H1 (cell line): ENCODE results near the gene SPAG16. TPM values are rescaled to one million over a fixed set of nuclear protein-coding genes. Genes with fewer than 3 reads are reported as not detected.
A peak's percentile ranks its signal among the peaks of the same experiment; 100 is the strongest.

Source experiments
- CTCF ChIA-PET: fragments of 300-600 bp; sonication (Branson Sonifier 250); formaldehyde crosslinking; loops from one replicate; lab custom pipeline; 2021; ENCODE audit not compliant: partially characterized antibody; lab: Charles Lee
- POLR2A ChIA-PET: fragments of 300-600 bp; sonication (Branson Sonifier 250); formaldehyde crosslinking; loops from one replicate; lab custom pipeline; 2021; ENCODE audit warnings: inconsistent platforms; ENCODE audit not compliant: partially characterized antibody; lab: Charles Lee
- DNase-seq, 2 experiments: peaks; one replicate each; pipeline versions ENCODE4 v3.0.0 to v3.0.0-alpha.2; 2010 to 2022; ENCODE audit warnings: low spot score in 2 of 2, low read depth in 1 of 2, mixed read lengths in 1 of 2
- FAIRE-seq: peaks from 2 replicates; lab custom pipeline; 2011; peaks lifted over from hg19 to GRCh38; lab: Jason Lieb, UNC
- H2AFZ ChIP-seq: 2 replicates; pipeline ENCODE4 v1.8.1; 2012; ENCODE audit warnings: low read length, inconsistent platforms
- H2AK5ac ChIP-seq: 2 replicates; pipeline ENCODE4 v1.6.1; 2013; ENCODE audit warnings: low read depth, low read length
- H2BK120ac ChIP-seq: replicated peaks from 2 replicates; pipeline ENCODE3; 2013; ENCODE audit warnings: low read depth, low read length, inconsistent platforms
- H2BK12ac ChIP-seq: 2 replicates; pipeline ENCODE4 v1.6.1; 2013; ENCODE audit warnings: low read depth, low read length
- H2BK15ac ChIP-seq: 2 replicates; pipeline ENCODE4 v1.6.1; 2013; ENCODE audit warnings: low read length
- H2BK20ac ChIP-seq: 2 replicates; pipeline ENCODE4 v1.6.1; 2013; ENCODE audit warnings: low read length
- H2BK5ac ChIP-seq: 2 replicates; pipeline ENCODE4 v1.6.1; 2013; ENCODE audit warnings: low read depth, low read length
- H3K14ac ChIP-seq: 2 replicates; pipeline ENCODE4 v1.6.1; 2013; ENCODE audit warnings: inconsistent platforms; ENCODE audit not compliant: insufficient read length
- H3K18ac ChIP-seq: 2 replicates; pipeline ENCODE4 v1.6.1; 2013; ENCODE audit warnings: low read length; ENCODE audit errors: extremely low read depth
- H3K23ac ChIP-seq: 2 replicates; pipeline ENCODE4 v1.6.1; 2013; ENCODE audit warnings: inconsistent platforms; ENCODE audit not compliant: insufficient read length
- H3K23me2 ChIP-seq: 2 replicates; pipeline ENCODE4 v1.6.1; 2013; ENCODE audit warnings: low read depth, low read length
- H3K27ac ChIP-seq: 2 replicates; pipeline ENCODE4 v1.6.1; 2011; ENCODE audit warnings: low read depth, low read length, inconsistent platforms
- H3K27me3 ChIP-seq, 4 experiments: replicated peaks in 1 of 4; 1 replicate in 1 of 4; 2 replicates in 3 of 4; pipeline versions ENCODE4 v1.6.1 to v1.8.1; 2011 to 2013; ENCODE audit warnings: low read length in 3 of 4, mild to moderate bottlenecking in 3 of 4, inconsistent platforms in 2 of 4, mixed read lengths in 2 of 4, moderate library complexity in 1 of 4; ENCODE audit not compliant: control insufficient read depth in 3 of 4, insufficient read depth in 3 of 4; ENCODE audit errors: extremely low read depth in 1 of 4
- H3K36me3 ChIP-seq, 4 experiments: 2 replicates each; pipeline versions ENCODE4 v1.6.1 to v1.8.1; 2011 to 2013; ENCODE audit warnings: mild to moderate bottlenecking in 4 of 4, low read length in 3 of 4, moderate library complexity in 2 of 4, control low read depth in 1 of 4, inconsistent platforms in 1 of 4; ENCODE audit not compliant: insufficient read depth in 4 of 4, control insufficient read depth in 2 of 4
- H3K4ac ChIP-seq: replicated peaks from 2 replicates; pipeline ENCODE3; 2013; ENCODE audit warnings: low read length, low read depth, mixed read lengths, inconsistent platforms; ENCODE audit not compliant: insufficient read length
- H3K4me1 ChIP-seq, 4 experiments: replicated peaks in 1 of 4; 1 replicate in 1 of 4; 2 replicates in 3 of 4; pipeline versions ENCODE4 v1.6.1 to v1.8.1; 2011 to 2013; ENCODE audit warnings: low read length in 3 of 4, inconsistent platforms in 2 of 4, mixed read lengths in 1 of 4; ENCODE audit not compliant: insufficient read depth in 4 of 4, control insufficient read depth in 3 of 4
- H3K4me2 ChIP-seq, 2 experiments: 2 replicates each; pipeline versions ENCODE4 v1.6.1 to v1.8.1; 2011 to 2013; ENCODE audit warnings: low read depth in 2 of 2, low read length in 2 of 2, control low read depth in 1 of 2, inconsistent platforms in 1 of 2, mild to moderate bottlenecking in 1 of 2; ENCODE audit not compliant: insufficient read depth in 1 of 2
- H3K4me3 ChIP-seq, 4 experiments: fragments of 200-600, 300-600 bp in 1 of 4; sonication (generic), shearing (Covaris generic), sonication (Bioruptor Twin) in 1 of 4; 2 replicates each; pipeline versions ENCODE4 v1.5.1 to v1.8.1; 2011 to 2016; ENCODE audit warnings: low read length in 4 of 4, low read depth in 3 of 4, control low read depth in 2 of 4, inconsistent platforms in 2 of 4, mild to moderate bottlenecking in 2 of 4, mixed read lengths in 1 of 4, moderate library complexity in 1 of 4; ENCODE audit not compliant: insufficient read depth in 2 of 4; ENCODE audit errors: extremely low read depth in 1 of 4
- H3K56ac ChIP-seq: replicated peaks from 2 replicates; pipeline ENCODE3; 2013; ENCODE audit warnings: low read depth, mild to moderate bottlenecking, mixed read lengths, low read length, inconsistent platforms; ENCODE audit not compliant: insufficient read length
- H3K79me1 ChIP-seq: 2 replicates; pipeline ENCODE4 v1.6.1; 2013; ENCODE audit warnings: low read depth, low read length, control low read depth
- H3K79me2 ChIP-seq, 2 experiments: 2 replicates each; pipeline versions ENCODE4 v1.6.1 to v1.8.1; 2012 to 2013; ENCODE audit warnings: low read length in 2 of 2, mild to moderate bottlenecking in 2 of 2, inconsistent platforms in 1 of 2; ENCODE audit not compliant: insufficient read depth in 2 of 2, control insufficient read depth in 1 of 2
- H3K9ac ChIP-seq, 4 experiments: replicated peaks in 1 of 4; 1 replicate in 1 of 4; 2 replicates in 3 of 4; pipeline versions ENCODE4 v1.6.1 to v1.8.1; 2011 to 2013; ENCODE audit warnings: low read depth in 3 of 4, low read length in 3 of 4, control low read depth in 2 of 4, mild to moderate bottlenecking in 2 of 4, moderate library complexity in 2 of 4, inconsistent platforms in 1 of 4; ENCODE audit errors: extremely low read depth in 1 of 4
- H3K9me3 ChIP-seq, 2 experiments: 2 replicates each; pipeline versions ENCODE4 v1.6.1 to v1.8.1; 2012 to 2013; ENCODE audit warnings: mild to moderate bottlenecking in 2 of 2, moderate library complexity in 2 of 2, control low read depth in 1 of 2, inconsistent platforms in 1 of 2, low read depth in 1 of 2, low read length in 1 of 2, mixed read lengths in 1 of 2; ENCODE audit not compliant: insufficient read depth in 2 of 2
- H4K20me1 ChIP-seq, 2 experiments: replicated peaks in 1 of 2; 2 replicates each; pipeline versions ENCODE3 to v1.8.1; 2011 to 2013; ENCODE audit warnings: inconsistent platforms in 2 of 2, low read length in 2 of 2, mild to moderate bottlenecking in 1 of 2; ENCODE audit not compliant: insufficient read depth in 2 of 2, control insufficient read depth in 1 of 2
- H4K5ac ChIP-seq: 2 replicates; pipeline ENCODE4 v1.6.1; 2013; ENCODE audit warnings: low read length, low read depth, mixed read lengths, inconsistent platforms; ENCODE audit not compliant: insufficient read length
- H4K8ac ChIP-seq: 2 replicates; pipeline ENCODE4 v1.8.0; 2013; ENCODE audit warnings: mild to moderate bottlenecking, moderate library complexity, low read length, inconsistent platforms; ENCODE audit not compliant: insufficient read depth; ENCODE audit errors: extremely low read depth
- H4K91ac ChIP-seq: replicated peaks from 2 replicates; pipeline ENCODE3; 2013; ENCODE audit warnings: low read length, mixed read lengths, inconsistent platforms; ENCODE audit not compliant: insufficient read length
- CBX5 ChIP-seq: fragments of 300-800, 300-1000 bp; sonication (generic); IDR thresholded peaks from 2 replicates; pipeline ENCODE4 v1.7.1; 2016; ENCODE audit warnings: antibody characterized with exemption, low read length, low read depth
- HDAC6 ChIP-seq: IDR thresholded peaks from one replicate; pipeline ENCODE4 v1.7.1; 2012; ENCODE audit warnings: low read depth, mild to moderate bottlenecking, inconsistent platforms, low read length, moderate library complexity
- JUND ChIP-seq: IDR thresholded peaks from 2 replicates; pipeline ENCODE4 v1.6.1; 2011; ENCODE audit warnings: mild to moderate bottlenecking, improper control_type of control experiment, low read length
- MAFK ChIP-seq: IDR thresholded peaks from 2 replicates; pipeline ENCODE4 v1.6.1; 2012; ENCODE audit warnings: low read depth, mild to moderate bottlenecking, improper control_type of control experiment, low read length
- NANOG ChIP-seq: IDR thresholded peaks from 2 replicates; pipeline ENCODE4 v1.6.1; 2011; ENCODE audit warnings: low read length, low read depth, mild to moderate bottlenecking, inconsistent platforms; ENCODE audit not compliant: insufficient read depth, poor library complexity, severe bottlenecking
- SP1 ChIP-seq: IDR thresholded peaks from 2 replicates; pipeline ENCODE4 v1.6.1; 2011; ENCODE audit warnings: low read depth, low read length
- TCF12 ChIP-seq: IDR thresholded peaks from 2 replicates; pipeline ENCODE4 v1.6.1; 2011; ENCODE audit warnings: low read depth, mild to moderate bottlenecking, low read length
- TEAD4 ChIP-seq: IDR thresholded peaks from 2 replicates; pipeline ENCODE4 v1.6.1; 2012; ENCODE audit warnings: low read depth, low read length, inconsistent platforms, mixed read lengths
- WGBS, 2 experiments: shearing (Covaris generic) in 1 of 2; methylation state at CpG; one replicate each; pipeline versions ENCODE4 v1.1.6 to v1.1.7; 2013 to 2015; ENCODE audit warnings: low lambda C conversion rate in 2 of 2, mixed read lengths in 2 of 2, inconsistent platforms in 1 of 2, low coverage in 1 of 2, missing lambda C conversion rate in 1 of 2; ENCODE audit not compliant: insufficient replicate concordance in 2 of 2, insufficient coverage in 1 of 2, insufficient read length in 1 of 2; ENCODE audit errors: extremely low coverage in 1 of 2, missing lambda C conversion rate in 1 of 2; 5-methylcytosine and 5-hydroxymethylcytosine counted together
- polyA plus RNA-seq, 7 experiments: library from polyadenylated mRNA; depleted of rRNA in 3 of 7; stranded (reverse) in 5 of 7; unstranded in 2 of 7; fragments of >200 nt in 5 of 7; fragments of 200-250 nt in 2 of 7; gene quantifications; 1 replicate in 5 of 7; 2 replicates in 1 of 7; 4 replicates in 1 of 7; pipeline versions ENCODE4 v1.2.1 to v1.2.3, GENCODE V29; 2011 to 2013; ENCODE audit warnings: missing spikeins in 2 of 7, mixed read lengths in 2 of 7
- total RNA-seq: library from RNA; stranded (reverse); fragmentation: NEBNext Ultra II Directional; extraction: Animal tissue kit (Norgen Biotek cat#: 25700); gene quantifications from 2 replicates; pipeline ENCODE4 v1.2.1, GENCODE V29; 2021
- TF ChIP-seq, protein P1 (sequence below): IDR thresholded peaks from 2 replicates; pipeline ENCODE4 v1.6.1; 2011; ENCODE audit warnings: low read length, improper control_type of control experiment
- TF ChIP-seq, protein P2 (sequence below): IDR thresholded peaks from 2 replicates; pipeline ENCODE4 v1.6.1; 2012; ENCODE audit warnings: inconsistent platforms

The SPAG16 gene
- total and polyA plus RNA-seq, 2 of the 8 experiments (the other 6 are each of a cell fraction or from before 2014, with no cell fraction given): 6.0 to 14.9 TPM

DNA sequence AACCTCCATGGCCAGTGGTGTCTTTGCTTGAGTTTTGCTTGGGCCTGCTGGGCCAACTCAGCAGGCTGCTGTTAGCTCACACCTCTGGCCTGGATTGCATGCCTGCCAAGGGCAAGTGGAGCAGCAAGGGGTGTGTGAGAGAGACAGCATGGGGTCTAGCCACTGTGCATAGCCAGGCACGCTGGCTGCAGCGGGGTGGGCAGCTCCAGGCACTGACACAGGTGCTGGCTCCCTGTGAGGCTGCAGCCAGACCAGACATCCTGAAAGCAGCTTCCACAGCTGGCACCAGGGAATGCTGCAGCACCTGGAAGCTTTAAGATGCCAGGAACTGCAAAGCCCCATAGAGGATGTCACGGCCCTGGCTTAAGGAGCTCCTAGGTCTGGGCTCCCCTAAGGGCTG, 750.2 kb downstream of the SPAG16 start:
- DNase-seq: peak in 1 of 2 experiments; percentile 47
- Histone ChIP-seq H3K4me2 (no peak overlapping the region), H4K20me1 (no peaks in the 10 kb centered on the region), H3K23me2 (no peaks in the 10 kb centered on the region), H3K79me1 (no peaks in the 10 kb centered on the region), H3K23ac (no peak overlapping the region), H2BK20ac (no peak overlapping the region), H2AFZ (no peak overlapping the region), H2BK15ac (no peak overlapping the region), H3K18ac (peak overlapping the region; percentile 19; the same call in 1 of the 2 replicates), H2BK12ac (no peak overlapping the region), H4K8ac (no peak overlapping the region), H2BK5ac (no peak overlapping the region), H3K4me3 (no peak overlapping the region), H3K9me3 (no peaks in the 10 kb centered on the region), H3K56ac (no peak overlapping the region), H4K5ac (no peak overlapping the region), H3K14ac (no peak overlapping the region), H3K4ac (no peak overlapping the region), H3K9ac (no peak overlapping the region), H3K36me3 (no peaks in the 10 kb centered on the region), H3K27ac (no peak overlapping the region), H3K27me3 (no peaks in the 10 kb centered on the region), H4K91ac (no peak overlapping the region), H2AK5ac (no peak overlapping the region), H3K4me1 (peaks cover 0 to 3% (median 1%) of the 10 kb centered on the region in 4 experiments; a peak in 1 of 7 replicates), H3K79me2 (no peaks in the 10 kb centered on the region), H2BK120ac (no peak overlapping the region)
- ChIA-PET CTCF (interaction anchor here (0.6 to 1.0 kb wide), 4 partner anchors 13 to 100 kb away, joined by 3 read pairs; no protein-coding TSS in a partner anchor), POLR2A (no interaction called here)
- TF ChIP-seq TCF12 (0 out of 2 replicates have a peak, but pooled peaks have one; percentile 9), MAFK (no peak), NANOG (peak; percentile 30), HDAC6 (no peak), CBX5 (no peak), SP1 (no peak), TEAD4 (0 out of 2 replicates have a peak, but pooled peaks have one; percentile 7), JUND (no peak)
- TF ChIP-seq, protein P1, sequence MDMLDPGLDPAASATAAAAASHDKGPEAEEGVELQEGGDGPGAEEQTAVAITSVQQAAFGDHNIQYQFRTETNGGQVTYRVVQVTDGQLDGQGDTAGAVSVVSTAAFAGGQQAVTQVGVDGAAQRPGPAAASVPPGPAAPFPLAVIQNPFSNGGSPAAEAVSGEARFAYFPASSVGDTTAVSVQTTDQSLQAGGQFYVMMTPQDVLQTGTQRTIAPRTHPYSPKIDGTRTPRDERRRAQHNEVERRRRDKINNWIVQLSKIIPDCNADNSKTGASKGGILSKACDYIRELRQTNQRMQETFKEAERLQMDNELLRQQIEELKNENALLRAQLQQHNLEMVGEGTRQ: no peak
- TF ChIP-seq, protein P2, sequence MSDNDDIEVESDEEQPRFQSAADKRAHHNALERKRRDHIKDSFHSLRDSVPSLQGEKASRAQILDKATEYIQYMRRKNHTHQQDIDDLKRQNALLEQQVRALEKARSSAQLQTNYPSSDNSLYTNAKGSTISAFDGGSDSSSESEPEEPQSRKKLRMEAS: peak; percentile 16; the same call in 1 of the 2 replicates
- no peak for FAIRE-seq
- 56% methylated on average over 3 of the region's 3 CpGs; no CpG with 5 or more reads in 1 of the 2 experiments for WGBS, 2 experiments
